ENCODE measurements around the gene PODXL2.
"Not testable (repeated sequence)": the region's sequence is repeated elsewhere in the genome, so short reads cannot be mapped to it uniquely, and the experiment has no call there.

PODXL2 gene

DNA sequence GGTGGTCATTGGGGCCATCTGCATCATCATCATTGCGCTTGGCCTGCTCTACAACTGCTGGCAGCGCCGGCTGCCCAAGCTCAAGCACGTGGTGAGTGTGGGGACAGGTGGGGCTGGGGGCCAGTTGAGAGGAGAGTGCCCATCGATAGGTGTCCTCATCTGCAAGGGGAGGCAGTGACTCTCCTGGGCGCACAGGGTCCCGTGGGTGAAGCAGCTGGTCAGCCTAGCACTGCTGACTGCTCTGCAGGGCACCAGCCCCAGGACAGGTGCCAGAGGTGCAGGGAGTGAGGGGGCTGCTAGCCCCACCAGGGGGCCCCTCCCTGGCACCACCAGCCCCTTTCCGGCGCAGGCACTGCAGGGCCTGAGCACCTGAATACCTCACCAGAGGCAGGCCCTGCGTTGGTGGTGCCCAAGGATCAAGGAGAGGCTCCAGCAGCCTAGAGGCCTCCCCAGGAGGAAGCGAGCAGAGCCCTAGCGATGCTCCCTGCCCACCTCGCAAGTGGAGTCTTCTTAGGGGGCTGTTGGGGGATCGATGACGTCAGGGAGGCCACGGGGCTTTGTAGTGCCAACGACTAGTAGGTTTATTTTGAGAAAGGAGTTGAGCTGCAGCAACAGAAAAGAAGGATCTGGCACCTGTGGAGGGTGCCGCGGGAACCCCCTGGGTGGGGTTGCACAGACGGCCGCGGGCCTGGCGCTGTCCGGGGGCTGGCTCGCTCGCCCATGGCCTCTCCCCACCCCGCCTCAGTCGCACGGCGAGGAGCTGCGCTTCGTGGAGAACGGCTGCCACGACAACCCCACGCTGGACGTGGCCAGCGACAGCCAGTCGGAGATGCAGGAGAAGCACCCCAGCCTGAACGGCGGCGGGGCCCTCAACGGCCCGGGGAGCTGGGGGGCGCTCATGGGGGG is 42.8 kb downstream of the PODXL2 start:
- in situ Hi-C loops (cut with MboI; ENCODE audit: low pct_unique_long_range_greater_than_20kb, low sequenced_read_pairs), result no loop called here
- peak; percentile 21 for DNase-seq

DNA sequence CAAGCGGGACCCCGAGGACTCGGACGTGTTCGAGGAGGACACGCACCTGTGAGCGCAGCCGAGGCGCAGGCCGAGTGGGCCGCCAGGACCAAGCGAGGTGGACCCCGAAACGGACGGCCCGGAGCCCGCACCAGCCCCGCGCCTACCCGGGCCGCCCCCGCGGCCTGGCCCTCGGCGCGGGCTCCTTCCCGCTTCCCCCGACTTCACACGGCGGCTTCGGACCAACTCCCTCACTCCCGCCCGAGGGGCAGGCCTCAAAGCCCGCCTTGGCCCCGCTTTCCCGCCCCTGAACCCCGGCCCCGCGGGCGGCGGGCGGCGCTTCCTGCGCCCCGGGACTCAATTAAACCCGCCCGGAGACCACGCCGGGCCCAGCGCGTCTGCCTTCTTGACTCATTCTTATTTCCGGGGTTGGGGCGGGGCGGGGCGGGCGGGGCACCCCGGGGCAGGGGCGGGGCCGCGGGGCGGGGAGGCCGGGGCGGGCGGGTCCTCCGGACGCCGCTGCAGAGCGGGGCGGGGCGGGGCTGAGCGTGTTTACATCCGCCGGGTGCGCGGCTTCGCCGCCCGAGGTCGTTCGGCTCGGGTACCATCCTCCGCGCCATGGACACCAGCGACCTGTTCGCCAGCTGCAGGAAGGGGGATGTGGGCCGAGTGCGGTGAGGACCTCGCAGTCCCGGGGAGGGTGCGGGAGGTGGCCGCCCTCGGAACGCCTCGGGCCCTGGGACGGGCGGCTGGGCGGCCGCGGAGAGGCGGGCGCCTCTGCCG is 43.6 kb downstream of the PODXL2 start, which contains the start of gene ABTB1:
TSS of gene ABTB1 (plus strand) at position 524 of the 762 bp plus-strand sequence. CDS start at position 598, 74 bp downstream.
- in situ Hi-C loops (cut with MboI; ENCODE audit: low pct_unique_long_range_greater_than_20kb, low sequenced_read_pairs), result no loop called here
- peak; percentile 58 for DNase-seq

DNA sequence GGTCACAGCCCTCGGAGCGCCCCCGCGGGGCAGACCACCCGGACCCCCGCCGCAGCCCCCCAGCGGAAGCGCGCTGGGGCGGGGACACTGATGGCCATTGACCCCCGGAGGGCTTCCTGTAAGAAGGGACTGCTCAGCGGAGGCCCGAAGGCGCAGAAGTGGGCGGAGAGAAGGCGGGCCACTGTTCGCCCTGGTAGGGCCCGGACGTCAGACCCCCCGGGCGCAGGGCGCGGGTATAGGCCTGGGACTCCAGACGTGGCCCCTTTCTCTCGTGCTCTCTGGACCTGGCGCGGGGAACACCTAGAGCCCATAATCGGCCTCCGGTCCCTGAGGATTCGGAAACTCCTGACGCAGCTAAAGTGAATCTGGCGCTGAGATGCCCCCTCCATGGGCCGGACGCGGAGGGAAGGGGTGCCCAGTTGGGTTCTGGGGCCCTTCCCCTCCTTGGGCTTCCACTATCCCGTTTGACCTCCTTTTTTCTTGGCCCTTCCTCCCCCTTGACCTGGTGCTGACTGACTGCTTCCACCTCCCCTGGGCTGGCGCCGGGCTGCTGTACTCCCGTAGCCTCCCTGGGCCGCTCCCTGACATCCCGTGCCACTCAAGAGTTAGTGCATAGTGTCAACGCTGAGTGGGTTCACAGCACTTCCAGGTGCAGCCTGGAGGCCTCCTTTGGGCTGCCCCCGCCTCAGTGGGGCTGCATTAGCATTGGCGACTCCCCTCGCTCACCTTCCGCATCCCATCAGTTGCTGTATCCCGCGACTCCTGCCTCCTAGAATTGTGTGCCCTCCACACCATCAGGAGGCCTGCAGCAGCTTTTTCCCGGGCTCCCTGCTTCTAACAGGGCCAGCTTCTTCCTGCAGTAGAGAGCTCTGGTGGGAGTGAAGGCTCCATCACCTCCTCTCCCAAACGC is 44.5 kb downstream of the PODXL2 start:
- in situ Hi-C loops (cut with MboI; ENCODE audit: low pct_unique_long_range_greater_than_20kb, low sequenced_read_pairs), result no loop called here
- DNase-seq, result no peak

DNA sequence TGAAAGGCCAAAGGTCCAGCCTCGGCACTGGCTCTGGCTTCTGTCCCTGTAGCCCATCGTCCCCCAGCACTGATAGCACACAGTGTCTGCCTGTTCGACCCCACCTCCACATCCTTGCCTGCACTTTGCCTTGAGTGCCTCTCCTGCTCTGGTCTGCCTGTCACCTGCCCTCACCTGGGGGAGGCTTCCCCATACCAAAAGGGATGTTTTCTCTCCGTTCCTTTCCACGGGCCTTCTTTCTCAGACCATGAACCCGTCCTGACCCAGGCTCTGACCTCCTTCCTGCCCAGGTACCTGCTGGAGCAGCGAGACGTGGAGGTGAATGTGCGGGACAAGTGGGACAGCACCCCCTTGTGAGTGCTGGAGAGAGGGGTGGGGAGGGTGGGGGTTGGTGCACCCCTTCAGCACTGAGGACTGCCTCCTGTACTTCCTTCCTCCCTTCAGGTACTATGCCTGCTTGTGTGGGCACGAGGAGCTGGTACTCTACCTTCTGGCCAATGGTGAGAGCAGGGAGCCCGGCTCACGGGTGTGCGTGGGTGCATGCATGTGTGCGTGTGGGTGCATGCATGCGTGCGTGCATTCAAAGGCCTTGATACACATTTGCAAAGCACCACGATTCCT is 45.2 kb downstream of the PODXL2 start:
- no peak for DNase-seq
- in situ Hi-C loops (cut with MboI; ENCODE audit: low pct_unique_long_range_greater_than_20kb, low sequenced_read_pairs), result no loop called here

DNA sequence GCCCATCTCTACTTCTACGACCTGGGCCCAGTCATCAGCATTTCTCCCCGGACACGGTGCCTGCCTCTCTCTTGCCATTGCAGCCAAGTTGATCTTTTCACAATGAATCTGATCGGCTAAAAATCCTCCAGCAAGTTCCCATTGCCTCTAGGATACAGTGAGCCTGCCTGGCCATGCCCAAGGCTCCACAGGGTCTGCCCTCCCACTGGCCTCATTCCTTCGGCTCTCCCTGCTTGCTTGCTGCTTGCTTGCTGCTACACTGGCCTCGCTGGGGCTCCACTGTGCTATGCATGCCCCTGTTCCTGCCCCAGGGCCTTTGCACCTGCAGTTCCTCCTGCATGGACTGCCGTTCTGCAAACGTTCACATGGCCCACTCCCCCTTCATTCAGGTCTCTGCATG is 45.8 kb downstream of the PODXL2 start:
- in situ Hi-C loops (cut with MboI; ENCODE audit: low pct_unique_long_range_greater_than_20kb, low sequenced_read_pairs), result no loop called here
- DNase-seq, result no peak

DNA sequence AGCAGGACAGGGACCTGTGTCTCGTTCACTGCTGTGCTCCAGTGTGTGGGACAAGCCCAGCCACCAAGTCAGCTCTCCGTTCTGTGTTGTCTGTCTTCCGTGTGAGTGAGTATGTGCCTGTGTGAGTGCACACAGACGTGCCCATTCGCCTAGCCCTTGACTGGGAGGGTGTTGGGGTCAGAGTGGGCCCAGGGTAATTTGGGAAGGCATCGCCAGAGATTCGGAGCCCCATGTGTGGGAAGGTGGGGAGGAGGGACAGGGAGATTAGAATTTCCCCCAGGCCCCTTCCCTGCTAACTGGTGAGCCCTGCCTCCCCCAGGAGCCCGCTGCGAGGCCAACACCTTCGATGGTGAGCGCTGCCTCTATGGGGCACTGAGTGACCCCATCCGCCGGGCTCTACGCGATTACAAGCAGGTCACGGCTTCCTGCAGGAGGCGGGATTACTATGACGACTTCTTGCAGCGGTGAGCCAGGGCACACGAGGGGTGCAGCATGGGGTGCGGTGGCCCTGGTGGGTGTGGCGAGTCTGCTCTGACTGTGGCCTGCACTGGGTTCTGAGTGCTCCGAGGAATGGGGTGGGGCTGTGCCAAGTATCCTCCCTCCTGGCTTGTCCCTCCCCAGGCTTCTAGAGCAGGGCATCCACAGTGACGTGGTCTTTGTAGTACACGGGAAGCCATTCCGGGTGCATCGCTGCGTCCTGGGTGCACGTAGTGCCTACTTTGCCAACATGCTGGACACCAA is 46.8 kb downstream of the PODXL2 start:
- no peak for DNase-seq

DNA sequence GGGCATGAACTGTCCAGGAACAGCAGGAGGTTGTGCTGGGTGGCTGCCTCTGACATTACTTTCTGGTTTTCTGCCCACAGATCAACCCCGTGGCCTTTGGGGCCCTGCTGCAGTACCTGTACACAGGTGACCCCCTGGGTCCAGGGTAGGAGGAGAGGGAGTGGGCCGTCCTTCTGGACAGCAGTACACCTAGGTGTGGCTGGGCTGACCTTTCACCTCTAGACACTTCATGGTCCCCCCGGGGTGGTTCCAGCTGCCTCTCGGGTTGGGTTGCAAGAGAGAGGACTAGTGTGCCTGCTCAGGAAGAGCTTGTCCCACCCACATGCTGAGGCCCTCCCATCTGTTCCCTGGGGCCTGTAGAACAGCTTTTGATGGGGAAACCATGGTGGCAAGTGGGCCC is 47.5 kb downstream of the PODXL2 start:
- in situ Hi-C loops (cut with MboI; ENCODE audit: low pct_unique_long_range_greater_than_20kb, low sequenced_read_pairs), result no loop called here

More for the DNA sequence above, 46.8 kb downstream of the PODXL2 start:
- in situ Hi-C loops (cut with MboI; ENCODE audit: low pct_unique_long_range_greater_than_20kb, low sequenced_read_pairs), result no loop called here

DNA sequence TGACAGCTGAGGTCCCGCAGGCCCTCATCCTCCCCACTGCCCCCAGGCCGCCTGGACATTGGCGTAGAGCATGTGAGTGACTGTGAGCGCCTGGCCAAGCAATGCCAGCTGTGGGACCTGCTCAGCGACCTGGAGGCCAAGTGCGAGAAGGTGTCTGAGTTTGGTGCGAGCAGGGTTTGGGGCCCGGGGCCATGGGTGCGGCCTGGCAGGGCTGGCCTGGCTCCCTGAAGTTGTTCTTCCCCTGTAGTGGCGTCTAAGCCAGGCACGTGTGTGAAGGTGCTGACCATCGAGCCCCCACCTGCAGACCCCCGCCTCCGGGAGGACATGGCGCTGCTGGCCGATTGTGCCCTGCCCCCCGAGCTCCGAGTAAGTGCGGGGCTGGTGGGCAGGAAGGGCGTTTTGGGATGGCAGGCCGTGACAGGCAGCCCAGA is 48.0 kb downstream of the PODXL2 start:
- DNase-seq, result no peak
- in situ Hi-C loops (cut with MboI; ENCODE audit: low pct_unique_long_range_greater_than_20kb, low sequenced_read_pairs), result no loop called here

More for the DNA sequence above, 47.5 kb downstream of the PODXL2 start:
- no peak for DNase-seq

DNA sequence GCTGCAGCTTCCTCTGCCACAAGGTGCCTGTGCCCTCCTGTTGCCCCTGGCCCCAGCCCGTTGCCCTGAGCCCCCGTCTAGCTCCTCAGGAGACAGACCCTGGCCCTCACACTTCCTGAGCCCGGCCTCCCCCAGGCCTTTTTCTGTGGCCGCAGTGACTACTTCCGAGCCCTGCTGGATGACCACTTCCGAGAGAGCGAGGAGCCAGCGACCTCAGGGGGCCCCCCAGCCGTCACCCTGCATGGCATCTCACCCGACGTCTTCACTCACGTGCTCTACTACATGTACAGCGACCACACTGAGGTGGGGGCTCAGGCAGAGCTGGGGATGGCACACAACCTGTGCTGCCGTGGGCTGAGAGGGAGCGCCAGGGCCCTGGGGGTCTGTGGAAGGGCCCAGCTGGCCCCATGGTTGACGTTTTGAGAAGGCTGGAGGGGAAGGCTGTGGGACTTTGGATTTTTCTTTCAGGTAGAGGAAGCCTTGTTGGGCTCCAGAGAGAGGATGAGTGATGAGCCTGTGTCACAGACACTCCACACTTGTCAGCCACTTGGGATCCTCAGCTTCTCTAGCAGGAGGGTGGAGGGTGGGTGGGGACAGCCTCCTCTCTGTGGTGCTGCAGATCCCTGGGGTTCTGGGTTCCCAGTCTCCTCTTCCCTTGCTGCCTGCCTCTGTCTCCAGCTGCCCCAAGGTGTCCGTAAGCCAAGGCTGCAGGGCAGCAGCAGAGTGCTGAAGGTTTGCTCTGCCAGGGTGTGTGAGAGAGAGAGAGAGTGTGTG is 48.7 kb downstream of the PODXL2 start:
- in situ Hi-C loops (cut with MboI; ENCODE audit: low pct_unique_long_range_greater_than_20kb, low sequenced_read_pairs), result no loop called here
- DNase-seq, result no peak

DNA sequence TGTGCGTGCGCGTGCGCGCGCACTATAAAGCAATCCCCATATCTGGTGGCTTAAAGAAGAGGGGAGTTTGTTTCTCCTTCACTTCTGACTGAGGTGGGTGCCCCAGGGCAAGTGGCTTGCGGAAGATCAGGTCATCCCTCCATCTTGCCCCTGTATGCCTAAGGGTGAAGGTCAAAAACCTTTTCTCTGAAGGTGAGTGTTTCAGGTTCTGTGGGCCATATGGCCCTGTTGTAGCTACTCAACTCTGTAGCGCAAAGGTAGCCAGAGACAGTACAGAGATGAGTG is 49.3 kb downstream of the PODXL2 start:
- no peak for DNase-seq
- in situ Hi-C loops (cut with MboI; ENCODE audit: low pct_unique_long_range_greater_than_20kb, low sequenced_read_pairs), result no loop called here

DNA sequence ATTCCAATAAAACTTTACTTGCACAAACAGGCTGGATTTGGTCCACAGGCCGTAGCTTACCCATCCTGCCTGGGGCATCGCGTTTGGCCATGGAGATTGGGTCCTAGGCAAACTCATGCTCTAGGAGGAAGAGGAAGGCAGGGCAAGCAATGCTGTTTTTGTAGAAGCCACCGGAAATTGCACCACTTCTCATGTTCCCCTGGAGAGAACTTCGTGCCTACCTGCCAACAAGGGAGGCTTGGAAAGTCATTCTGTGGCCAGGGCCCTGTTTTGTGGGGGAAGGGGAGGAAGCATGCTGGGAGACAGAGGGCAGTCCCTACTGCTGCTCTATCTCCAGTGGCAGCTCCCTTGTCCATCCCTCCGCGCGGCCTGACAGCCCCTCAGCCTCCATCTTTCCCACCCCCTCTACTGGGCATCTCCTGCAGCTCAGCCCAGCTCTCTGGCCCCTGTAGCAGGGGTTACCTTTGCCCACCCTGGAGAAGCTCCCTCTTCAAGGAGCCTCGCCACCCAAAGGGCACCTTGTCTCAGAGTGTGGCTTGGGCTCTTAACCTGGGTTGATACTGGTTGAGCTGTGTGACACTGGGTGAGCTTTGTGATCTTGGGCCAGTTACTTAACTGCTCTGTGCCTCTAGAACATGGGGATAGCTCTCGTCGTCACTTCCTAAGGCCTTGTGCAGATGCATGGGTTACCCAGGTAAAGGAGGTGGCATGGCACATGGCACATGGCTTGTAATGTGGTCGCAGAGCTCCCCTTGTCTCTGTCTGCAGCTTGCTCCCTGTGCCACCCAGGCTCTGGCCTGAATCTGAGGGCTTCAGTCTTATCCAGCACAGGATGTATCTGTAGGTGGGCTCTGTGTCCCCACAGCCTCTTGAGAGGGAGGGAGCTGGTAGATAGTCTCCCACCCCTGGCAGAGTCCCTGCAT is 49.9 kb downstream of the PODXL2 start:
- in situ Hi-C loops (cut with MboI; ENCODE audit: low pct_unique_long_range_greater_than_20kb, low sequenced_read_pairs), result no loop called here
- DNase-seq, result peak; percentile 73

DNA sequence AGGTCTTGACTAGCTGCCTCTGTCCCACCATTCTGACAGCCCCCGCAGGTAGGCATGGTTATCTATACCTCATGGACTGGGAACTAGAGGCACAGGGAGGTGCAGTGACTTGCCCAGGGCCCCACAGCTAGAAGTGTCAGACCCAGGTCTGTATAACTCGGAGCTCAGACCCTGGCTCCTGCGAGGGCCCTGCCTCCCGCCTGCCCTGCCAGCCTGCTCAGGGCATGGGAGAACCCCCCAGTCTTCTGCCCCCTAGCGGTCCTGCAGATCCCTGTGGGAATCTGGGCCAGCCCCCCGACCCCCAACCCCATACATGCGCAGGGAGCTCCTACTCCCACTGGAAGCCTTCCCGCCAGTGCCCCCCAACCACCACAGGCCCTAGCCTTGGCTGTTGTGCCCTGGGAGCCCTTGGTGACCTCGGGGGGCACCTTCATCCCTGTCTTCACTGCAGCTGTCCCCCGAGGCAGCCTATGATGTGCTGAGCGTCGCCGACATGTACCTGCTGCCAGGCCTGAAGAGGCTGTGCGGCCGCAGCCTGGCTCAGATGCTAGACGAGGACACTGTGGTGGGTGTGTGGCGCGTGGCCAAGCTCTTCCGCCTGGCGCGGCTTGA is 50.7 kb downstream of the PODXL2 start:
- no peak for DNase-seq
- in situ Hi-C loops (cut with MboI; ENCODE audit: low pct_unique_long_range_greater_than_20kb, low sequenced_read_pairs), result no loop called here

DNA sequence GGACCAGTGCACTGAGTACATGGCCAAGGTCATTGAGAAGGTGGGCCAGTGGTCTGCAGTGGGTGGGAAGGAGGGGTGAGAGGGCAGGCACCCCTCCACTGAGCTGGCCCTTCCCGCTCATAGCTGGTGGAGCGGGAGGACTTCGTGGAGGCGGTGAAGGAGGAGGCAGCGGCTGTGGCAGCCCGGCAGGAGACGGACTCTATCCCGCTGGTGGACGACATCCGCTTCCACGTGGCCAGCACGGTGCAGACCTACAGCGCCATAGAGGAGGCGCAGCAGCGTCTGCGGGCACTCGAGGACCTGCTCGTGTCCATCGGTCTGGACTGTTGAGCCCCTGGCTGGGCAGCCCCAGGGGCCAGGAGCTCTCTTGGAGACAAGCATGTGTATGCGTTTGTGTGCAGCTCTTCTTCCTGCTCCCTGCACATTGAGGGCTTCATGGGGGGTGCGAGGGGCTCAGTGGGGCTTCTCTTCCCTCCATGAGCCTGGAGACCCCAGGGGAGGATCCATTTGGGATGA is 51.2 kb downstream of the PODXL2 start:
- no peak for DNase-seq
- in situ Hi-C loops (cut with MboI; ENCODE audit: low pct_unique_long_range_greater_than_20kb, low sequenced_read_pairs), result no loop called here

DNA sequence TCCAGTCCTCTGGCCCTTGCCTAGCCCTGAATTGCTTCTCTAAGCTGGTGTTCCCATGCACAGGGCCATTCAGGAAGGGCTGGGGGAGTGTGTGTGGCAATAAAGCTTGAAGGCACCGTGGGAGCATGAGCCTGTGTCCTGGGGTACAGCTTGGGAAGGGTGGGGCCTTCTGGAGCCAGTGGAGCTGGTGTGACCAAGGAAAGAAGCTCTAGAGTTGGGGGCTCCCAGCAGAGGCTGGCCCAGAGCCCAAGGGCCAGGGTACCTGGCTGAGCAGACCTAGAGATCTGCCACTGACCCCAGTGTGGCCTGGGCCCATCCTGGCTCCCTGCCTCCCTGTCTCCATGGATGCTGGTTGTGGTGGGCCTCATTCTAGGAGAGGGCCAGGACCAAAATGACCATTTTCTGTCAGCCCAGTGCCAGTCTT is 51.8 kb downstream of the PODXL2 start:
- in situ Hi-C loops (cut with MboI; ENCODE audit: low pct_unique_long_range_greater_than_20kb, low sequenced_read_pairs), result no loop called here
- no peak for DNase-seq

DNA sequence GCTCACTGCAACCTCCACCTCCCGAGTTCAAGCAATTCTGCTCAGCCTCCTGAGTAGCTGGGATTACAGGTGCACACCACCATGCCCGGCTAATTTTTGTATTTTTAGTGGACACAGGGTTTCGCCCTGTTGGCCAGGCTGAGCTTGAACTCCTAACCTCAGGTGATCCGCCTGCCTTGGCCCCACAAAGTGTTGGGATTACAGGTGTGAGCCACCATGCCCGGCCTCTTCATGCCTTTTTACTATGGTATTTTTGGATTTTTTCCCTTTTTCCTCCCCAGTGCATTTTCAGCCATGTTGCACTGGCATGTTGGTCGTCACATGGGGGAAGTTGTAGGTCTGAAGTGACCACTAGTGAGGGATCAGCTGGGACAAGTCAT is 53.2 kb downstream of the PODXL2 start:
- in situ Hi-C loops (cut with MboI; ENCODE audit: low pct_unique_long_range_greater_than_20kb, low sequenced_read_pairs); DNase-seq: not testable (repeated sequence)

DNA sequence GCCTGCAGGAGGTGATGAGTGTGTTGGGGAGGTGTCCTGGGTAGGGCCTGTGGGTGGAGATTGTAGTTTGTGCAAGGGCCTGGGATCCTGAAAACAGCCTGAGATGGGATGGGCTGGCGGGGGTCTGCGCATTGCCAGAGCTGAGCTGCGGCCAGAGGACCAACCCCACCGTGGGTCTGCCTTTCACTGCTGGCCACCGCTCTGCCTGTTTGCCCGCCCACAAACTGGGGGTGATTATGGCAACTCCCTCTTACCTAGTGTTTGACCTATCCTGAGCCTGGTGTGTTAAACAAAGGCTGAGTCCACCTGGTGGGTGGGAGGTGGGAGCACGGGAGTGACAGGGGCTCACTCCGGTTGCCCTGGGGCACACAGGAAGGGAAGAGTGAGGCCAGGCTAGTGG is 53.6 kb downstream of the PODXL2 start:
- DNase-seq, result no peak
- in situ Hi-C loops (cut with MboI; ENCODE audit: low pct_unique_long_range_greater_than_20kb, low sequenced_read_pairs), result no loop called here
